HEK293 (cell line): ENCODE measurements around the gene OR2V2.

Source experiments
- SETDB1 ChIP-seq: IDR thresholded peaks from one replicate; pipeline ENCODE4 v1.6.1; 2017; ENCODE audit warnings: mild to moderate bottlenecking, low read length, moderate library complexity, mixed read lengths; ENCODE audit not compliant: insufficient read length
- YY1 ChIP-seq: fragments of 450-650 bp; formaldehyde crosslinking; IDR thresholded peaks from 2 replicates; pipeline ENCODE4 v1.5.1; 2018; ENCODE audit warnings: missing biosample characterization, missing genetic modification characterization
- ZNF350 ChIP-seq: fragments of 450-650 bp; formaldehyde crosslinking; IDR thresholded peaks from 2 replicates; pipeline ENCODE4 v1.5.0; 2017; ENCODE audit warnings: missing biosample characterization, mild to moderate bottlenecking, missing genetic modification characterization
- ZNF514 ChIP-seq: fragments of 450-650 bp; formaldehyde crosslinking; IDR thresholded peaks from 2 replicates; pipeline ENCODE4 v1.5.1; 2016; ENCODE audit warnings: missing biosample characterization, missing genetic modification characterization
- ZNF610 ChIP-seq: fragments of 450-650 bp; formaldehyde crosslinking; IDR thresholded peaks from 2 replicates; pipeline ENCODE4 v1.5.1; 2016; ENCODE audit warnings: missing biosample characterization, missing genetic modification characterization, borderline replicate concordance
- TF ChIP-seq, protein P1 (sequence below): fragments of 450-650 bp; formaldehyde crosslinking; IDR thresholded peaks from 2 replicates; pipeline ENCODE4 v1.5.1; 2016; ENCODE audit warnings: missing biosample characterization, missing genetic modification characterization
- TF ChIP-seq, protein P2 (sequence below): fragments of 450-650 bp; formaldehyde crosslinking; IDR thresholded peaks from 2 replicates; pipeline ENCODE4 v1.5.1; 2016; ENCODE audit warnings: missing biosample characterization, missing genetic modification characterization

- TF ChIP-seq YY1: no peak
- TF ChIP-seq ZNF514 (tag by site-specific recombination): no peak
- no peak for TF ChIP-seq SETDB1
- TF ChIP-seq, protein P1, sequence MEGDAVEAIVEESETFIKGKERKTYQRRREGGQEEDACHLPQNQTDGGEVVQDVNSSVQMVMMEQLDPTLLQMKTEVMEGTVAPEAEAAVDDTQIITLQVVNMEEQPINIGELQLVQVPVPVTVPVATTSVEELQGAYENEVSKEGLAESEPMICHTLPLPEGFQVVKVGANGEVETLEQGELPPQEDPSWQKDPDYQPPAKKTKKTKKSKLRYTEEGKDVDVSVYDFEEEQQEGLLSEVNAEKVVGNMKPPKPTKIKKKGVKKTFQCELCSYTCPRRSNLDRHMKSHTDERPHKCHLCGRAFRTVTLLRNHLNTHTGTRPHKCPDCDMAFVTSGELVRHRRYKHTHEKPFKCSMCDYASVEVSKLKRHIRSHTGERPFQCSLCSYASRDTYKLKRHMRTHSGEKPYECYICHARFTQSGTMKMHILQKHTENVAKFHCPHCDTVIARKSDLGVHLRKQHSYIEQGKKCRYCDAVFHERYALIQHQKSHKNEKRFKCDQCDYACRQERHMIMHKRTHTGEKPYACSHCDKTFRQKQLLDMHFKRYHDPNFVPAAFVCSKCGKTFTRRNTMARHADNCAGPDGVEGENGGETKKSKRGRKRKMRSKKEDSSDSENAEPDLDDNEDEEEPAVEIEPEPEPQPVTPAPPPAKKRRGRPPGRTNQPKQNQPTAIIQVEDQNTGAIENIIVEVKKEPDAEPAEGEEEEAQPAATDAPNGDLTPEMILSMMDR (tag by site-specific recombination): no peak
- TF ChIP-seq, protein P2, sequence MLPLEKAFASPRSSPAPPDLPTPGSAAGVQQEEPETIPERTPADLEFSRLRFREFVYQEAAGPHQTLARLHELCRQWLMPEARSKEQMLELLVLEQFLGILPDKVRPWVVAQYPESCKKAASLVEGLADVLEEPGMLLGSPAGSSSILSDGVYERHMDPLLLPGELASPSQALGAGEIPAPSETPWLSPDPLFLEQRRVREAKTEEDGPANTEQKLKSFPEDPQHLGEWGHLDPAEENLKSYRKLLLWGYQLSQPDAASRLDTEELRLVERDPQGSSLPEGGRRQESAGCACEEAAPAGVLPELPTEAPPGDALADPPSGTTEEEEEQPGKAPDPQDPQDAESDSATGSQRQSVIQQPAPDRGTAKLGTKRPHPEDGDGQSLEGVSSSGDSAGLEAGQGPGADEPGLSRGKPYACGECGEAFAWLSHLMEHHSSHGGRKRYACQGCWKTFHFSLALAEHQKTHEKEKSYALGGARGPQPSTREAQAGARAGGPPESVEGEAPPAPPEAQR (tag by site-specific recombination): no peak
- no peak for TF ChIP-seq ZNF610
- no peak for TF ChIP-seq ZNF350 (tag by site-specific recombination)
Measured at GRCh38 chr5:181131514-181131913, 15.9 kb upstream of the OR2V2 start.
